NB4 (cell line): ENCODE data around the gene LHX2.

ENCODE experiments used
- MYC ChIP-seq: IDR thresholded peaks from 2 replicates; pipeline ENCODE4 v1.6.1; 2011; ENCODE audit warnings: low read depth, low read length
- TF ChIP-seq, protein P1 (sequence below): IDR thresholded peaks from one replicate; pipeline ENCODE4 v1.5.1; 2012; ENCODE audit warnings: low read depth, low read length
- TF ChIP-seq, protein P2 (sequence below): IDR thresholded peaks from 2 replicates; pipeline ENCODE4 v1.6.1; 2011; ENCODE audit warnings: low read depth, low read length

DNA sequence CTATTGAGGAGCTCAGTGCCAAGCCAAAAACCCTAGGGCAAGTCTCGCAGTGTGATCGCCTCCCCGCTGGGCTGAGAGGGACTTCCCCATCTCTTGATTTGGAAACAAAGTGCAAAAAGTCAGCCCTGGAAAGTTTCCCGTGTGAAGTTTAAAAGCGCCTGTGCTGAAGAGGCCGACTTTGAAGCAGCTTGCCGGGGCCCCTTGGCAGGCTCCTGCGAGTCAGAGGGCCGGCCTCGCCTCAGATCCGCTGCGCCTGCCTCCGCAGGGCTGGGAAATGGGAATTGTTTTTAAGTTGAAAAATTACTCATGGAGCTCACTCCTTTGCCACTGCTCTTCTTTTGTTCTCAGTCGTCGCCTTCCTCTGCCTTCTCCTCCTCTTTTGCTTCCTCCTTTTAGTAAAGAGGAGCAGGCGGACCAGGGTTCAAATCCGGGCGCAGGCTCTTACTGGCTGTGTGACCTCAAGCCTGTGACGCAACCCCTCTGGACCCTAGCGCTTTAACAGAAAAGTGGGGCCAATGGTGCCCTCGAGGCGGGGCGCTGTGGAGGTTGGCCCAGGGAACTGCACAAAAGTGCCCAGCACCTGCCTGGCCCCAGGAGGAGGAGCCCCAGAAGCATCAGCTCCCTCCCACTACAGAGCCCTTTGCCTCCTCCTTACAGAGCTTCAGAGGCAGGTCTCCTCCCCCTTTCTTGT lies 14.7 kb upstream of the LHX2 start:
- TF ChIP-seq, protein P1, sequence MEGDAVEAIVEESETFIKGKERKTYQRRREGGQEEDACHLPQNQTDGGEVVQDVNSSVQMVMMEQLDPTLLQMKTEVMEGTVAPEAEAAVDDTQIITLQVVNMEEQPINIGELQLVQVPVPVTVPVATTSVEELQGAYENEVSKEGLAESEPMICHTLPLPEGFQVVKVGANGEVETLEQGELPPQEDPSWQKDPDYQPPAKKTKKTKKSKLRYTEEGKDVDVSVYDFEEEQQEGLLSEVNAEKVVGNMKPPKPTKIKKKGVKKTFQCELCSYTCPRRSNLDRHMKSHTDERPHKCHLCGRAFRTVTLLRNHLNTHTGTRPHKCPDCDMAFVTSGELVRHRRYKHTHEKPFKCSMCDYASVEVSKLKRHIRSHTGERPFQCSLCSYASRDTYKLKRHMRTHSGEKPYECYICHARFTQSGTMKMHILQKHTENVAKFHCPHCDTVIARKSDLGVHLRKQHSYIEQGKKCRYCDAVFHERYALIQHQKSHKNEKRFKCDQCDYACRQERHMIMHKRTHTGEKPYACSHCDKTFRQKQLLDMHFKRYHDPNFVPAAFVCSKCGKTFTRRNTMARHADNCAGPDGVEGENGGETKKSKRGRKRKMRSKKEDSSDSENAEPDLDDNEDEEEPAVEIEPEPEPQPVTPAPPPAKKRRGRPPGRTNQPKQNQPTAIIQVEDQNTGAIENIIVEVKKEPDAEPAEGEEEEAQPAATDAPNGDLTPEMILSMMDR = no peak
- TF ChIP-seq MYC = no peak
- TF ChIP-seq, protein P2, sequence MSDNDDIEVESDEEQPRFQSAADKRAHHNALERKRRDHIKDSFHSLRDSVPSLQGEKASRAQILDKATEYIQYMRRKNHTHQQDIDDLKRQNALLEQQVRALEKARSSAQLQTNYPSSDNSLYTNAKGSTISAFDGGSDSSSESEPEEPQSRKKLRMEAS = no peak
